ENCODE results near the gene NVL.

- no peak for TF ChIP-seq CTCF (IDR thresholded peaks at IDR 0.05; ENCODE audit: borderline replicate concordance, extremely low read depth, low read length, poor library complexity, severe bottlenecking)
- no peak for TF ChIP-seq EZH2 (IDR thresholded peaks at IDR 0.05; ENCODE audit: borderline replicate concordance, low read depth, low read length, severe bottlenecking)
These were observed 137.7 kb downstream of the NVL start for GRCh38 chr1:224192082-224192788.

Measured in DND-41 (cell line).